ENCODE data around the gene KLF5. TPM values are rescaled to one million over a fixed set of nuclear protein-coding genes. Genes with fewer than 3 reads are reported as not detected.

The KLF5 gene
- total and polyA plus RNA-seq, 2 of the 4 experiments (the other 2 are of a cell fraction) = 5.4 to 8.8 TPM

DNA sequence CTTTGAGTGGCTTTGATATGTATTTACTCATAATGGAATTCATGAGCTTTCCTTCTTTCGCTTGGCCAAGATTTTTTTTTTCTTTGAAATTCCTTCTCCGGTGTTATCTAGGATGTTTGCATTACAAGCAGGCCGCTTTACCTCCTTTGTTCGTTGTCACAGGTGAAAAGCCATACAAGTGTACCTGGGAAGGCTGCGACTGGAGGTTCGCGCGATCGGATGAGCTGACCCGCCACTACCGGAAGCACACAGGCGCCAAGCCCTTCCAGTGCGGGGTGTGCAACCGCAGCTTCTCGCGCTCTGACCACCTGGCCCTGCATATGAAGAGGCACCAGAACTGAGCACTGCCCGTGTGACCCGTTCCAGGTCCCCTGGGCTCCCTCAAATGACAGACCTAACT, 16.7 kb downstream of the KLF5 start:
- CTCF ChIA-PET = no interaction called here
- Histone ChIP-seq H3K79me1 (ENCODE audit: low read depth in 1 of 2, low read length in 2 of 2) (peaks cover 10 to 35% of the 10 kb centered on the region in 2 experiments; a peak in 3 of 4 replicates), H3K18ac (ENCODE audit: low read depth, low read length) (peak overlapping the region; percentile 62; the same call in 1 of the 2 replicates), H3K9me3 (ENCODE audit: control insufficient read depth, insufficient read depth, low read length) (no peaks in the 10 kb centered on the region), H3K4me3 (ENCODE audit: insufficient read depth, low read depth, low read length) (peak overlapping the region; percentile 28; the same call in 1 of the 2 replicates), H3K36me3 (ENCODE audit: control insufficient read depth, insufficient read depth, low read length) (peaks cover 3% of the 10 kb centered on the region; the same call in 1 of the 2 replicates), H3K4me2 (ENCODE audit: low read depth, low read length) (peak overlapping the region; percentile 73), H2BK120ac (ENCODE audit: low read depth, low read length) (peak overlapping the region; percentile 47), H2BK5ac (ENCODE audit: low read depth, low read length, poor library complexity, severe bottlenecking) (peak overlapping the region; percentile 88), H2BK15ac (ENCODE audit: low read depth, low read length) (0 out of 3 replicates have a peak overlapping the region, but pooled peaks have one; percentile 28), H3K27me3 (ENCODE audit: control insufficient read depth, insufficient read depth, low read length) (no peaks in the 10 kb centered on the region), H4K91ac (ENCODE audit: insufficient read depth, low read depth, low read length) (peak overlapping the region; percentile 52; the same call in 1 of the 2 replicates), H2AFZ (replicated peaks; ENCODE audit: low read length, poor library complexity) (peak overlapping the region; percentile 89), H3K27ac (ENCODE audit: insufficient read depth, low read length) (peak overlapping the region; percentile 61), H3K4ac (ENCODE audit: low read depth, low read length) (peak overlapping the region; percentile 76), H3K56ac (ENCODE audit: extremely low read depth, insufficient read depth, low read length) (no peak overlapping the region), H2AK9ac (replicated peaks; ENCODE audit: low read depth, low read length, poor library complexity) (peak overlapping the region; percentile 81), H4K8ac (ENCODE audit: low read depth in 2 of 2, low read length in 2 of 2) (peak overlapping the region in 1 of 2 experiments; percentile 90; a peak in 3 of 4 replicates), H3K14ac (replicated peaks; ENCODE audit: low read depth, low read length) (peak overlapping the region; percentile 91; the same call in 1 of the 2 replicates), H3K4me1 (ENCODE audit: control insufficient read depth, insufficient read depth, low read length) (peaks cover 15% of the 10 kb centered on the region), H2BK20ac (ENCODE audit: low read depth, low read length) (peak overlapping the region; percentile 78), H3K23ac (ENCODE audit: low read depth, low read length) (peak overlapping the region; percentile 51; the same call in 1 of the 2 replicates), H2AK5ac (ENCODE audit: low read depth, low read length) (peak overlapping the region; percentile 70), H3K9me1 (ENCODE audit: insufficient read depth, low read length) (peaks cover 7% of the 10 kb centered on the region), H4K5ac (ENCODE audit: low read depth, low read length) (peak overlapping the region; percentile 57), H4K20me1 (ENCODE audit: insufficient read depth, low read length) (no peaks in the 10 kb centered on the region), H3K9ac (ENCODE audit: low read depth, low read length) (no peak overlapping the region)
- ATAC-seq (ENCODE audit: low read depth) (no peak; the same call in 1 of the 2 replicates), DNase-seq (no peak)
- BruUV-seq (replicated peaks) = no TSS peak
- in situ Hi-C loops (cut with MboI; ENCODE audit: low sequenced_read_pairs) (no loop called here), intact Hi-C loops (cut with micrococcal nuclease) (no loop called here), dilution Hi-C loops (cut with HindIII; ENCODE audit: low sequenced_read_pairs, unreplicated experiment) (no loop called here)
- 23% methylated on average over 8 of the region's 18 CpGs; no CpG with 5 or more reads in 1 of the 2 experiments for WGBS, 2 experiments (ENCODE audit: extremely low coverage in 2 of 2, insufficient read length in 1 of 2)
- POLR2A ChIA-PET (ENCODE audit: unreplicated experiment) = no interaction called here
- TF ChIP-seq, protein P1, sequence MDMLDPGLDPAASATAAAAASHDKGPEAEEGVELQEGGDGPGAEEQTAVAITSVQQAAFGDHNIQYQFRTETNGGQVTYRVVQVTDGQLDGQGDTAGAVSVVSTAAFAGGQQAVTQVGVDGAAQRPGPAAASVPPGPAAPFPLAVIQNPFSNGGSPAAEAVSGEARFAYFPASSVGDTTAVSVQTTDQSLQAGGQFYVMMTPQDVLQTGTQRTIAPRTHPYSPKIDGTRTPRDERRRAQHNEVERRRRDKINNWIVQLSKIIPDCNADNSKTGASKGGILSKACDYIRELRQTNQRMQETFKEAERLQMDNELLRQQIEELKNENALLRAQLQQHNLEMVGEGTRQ (IDR thresholded peaks at IDR 0.05; ENCODE audit: low read depth, low read length) = no peak
- no peak for TF ChIP-seq FOS (IDR thresholded peaks at IDR 0.05; ENCODE audit: low read depth, low read length)
- TF ChIP-seq MXI1 (IDR thresholded peaks at IDR 0.05; ENCODE audit: borderline replicate concordance, low read depth, low read length) = no peak
- TF ChIP-seq RCOR1 (IDR thresholded peaks at IDR 0.05; ENCODE audit: insufficient replicate concordance, low read length) = no peak
- TF ChIP-seq BHLHE40 (IDR thresholded peaks at IDR 0.05; ENCODE audit: low read depth, low read length) = no peak
- TF ChIP-seq POLR2A (IDR thresholded peaks at IDR 0.05; ENCODE audit: low read depth, low read length) = no peak
- TF ChIP-seq CHD1 (IDR thresholded peaks at IDR 0.05; ENCODE audit: low read depth, low read length) = no peak
- no peak for TF ChIP-seq MAZ (IDR thresholded peaks at IDR 0.05; ENCODE audit: borderline replicate concordance, low read depth, low read length)
- TF ChIP-seq RAD21 (IDR thresholded peaks at IDR 0.05; ENCODE audit: low read length) = no peak
- no peak for TF ChIP-seq NFE2L2 (IDR thresholded peaks at IDR 0.05; ENCODE audit: low read depth, low read length)
- TF ChIP-seq, protein P2, sequence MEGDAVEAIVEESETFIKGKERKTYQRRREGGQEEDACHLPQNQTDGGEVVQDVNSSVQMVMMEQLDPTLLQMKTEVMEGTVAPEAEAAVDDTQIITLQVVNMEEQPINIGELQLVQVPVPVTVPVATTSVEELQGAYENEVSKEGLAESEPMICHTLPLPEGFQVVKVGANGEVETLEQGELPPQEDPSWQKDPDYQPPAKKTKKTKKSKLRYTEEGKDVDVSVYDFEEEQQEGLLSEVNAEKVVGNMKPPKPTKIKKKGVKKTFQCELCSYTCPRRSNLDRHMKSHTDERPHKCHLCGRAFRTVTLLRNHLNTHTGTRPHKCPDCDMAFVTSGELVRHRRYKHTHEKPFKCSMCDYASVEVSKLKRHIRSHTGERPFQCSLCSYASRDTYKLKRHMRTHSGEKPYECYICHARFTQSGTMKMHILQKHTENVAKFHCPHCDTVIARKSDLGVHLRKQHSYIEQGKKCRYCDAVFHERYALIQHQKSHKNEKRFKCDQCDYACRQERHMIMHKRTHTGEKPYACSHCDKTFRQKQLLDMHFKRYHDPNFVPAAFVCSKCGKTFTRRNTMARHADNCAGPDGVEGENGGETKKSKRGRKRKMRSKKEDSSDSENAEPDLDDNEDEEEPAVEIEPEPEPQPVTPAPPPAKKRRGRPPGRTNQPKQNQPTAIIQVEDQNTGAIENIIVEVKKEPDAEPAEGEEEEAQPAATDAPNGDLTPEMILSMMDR (conservative IDR thresholded peaks at IDR 0.05; ENCODE audit: low read depth, low read length) = no peak
- TF ChIP-seq RFX5 (IDR thresholded peaks at IDR 0.05; ENCODE audit: low read depth, low read length) = no peak
- TF ChIP-seq MAFK (IDR thresholded peaks at IDR 0.05; ENCODE audit: low read depth, low read length) = no peak
- no peak for TF ChIP-seq CEBPB (IDR thresholded peaks at IDR 0.05; ENCODE audit: low read depth, low read length)
- no peak for TF ChIP-seq SMC3 (IDR thresholded peaks at IDR 0.05; ENCODE audit: low read depth, low read length)
- TF ChIP-seq, protein P3, sequence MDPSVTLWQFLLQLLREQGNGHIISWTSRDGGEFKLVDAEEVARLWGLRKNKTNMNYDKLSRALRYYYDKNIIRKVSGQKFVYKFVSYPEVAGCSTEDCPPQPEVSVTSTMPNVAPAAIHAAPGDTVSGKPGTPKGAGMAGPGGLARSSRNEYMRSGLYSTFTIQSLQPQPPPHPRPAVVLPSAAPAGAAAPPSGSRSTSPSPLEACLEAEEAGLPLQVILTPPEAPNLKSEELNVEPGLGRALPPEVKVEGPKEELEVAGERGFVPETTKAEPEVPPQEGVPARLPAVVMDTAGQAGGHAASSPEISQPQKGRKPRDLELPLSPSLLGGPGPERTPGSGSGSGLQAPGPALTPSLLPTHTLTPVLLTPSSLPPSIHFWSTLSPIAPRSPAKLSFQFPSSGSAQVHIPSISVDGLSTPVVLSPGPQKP (IDR thresholded peaks at IDR 0.05; ENCODE audit: borderline replicate concordance, low read depth, low read length) = no peak
